ENCODE data around the gene SH3D19. TPM values are rescaled to one million over a fixed set of nuclear protein-coding genes. Genes with fewer than 3 reads are reported as not detected.

Gene SH3D19
- total RNA-seq, 1 donor from 2014 or later = 4.9 TPM

DNA sequence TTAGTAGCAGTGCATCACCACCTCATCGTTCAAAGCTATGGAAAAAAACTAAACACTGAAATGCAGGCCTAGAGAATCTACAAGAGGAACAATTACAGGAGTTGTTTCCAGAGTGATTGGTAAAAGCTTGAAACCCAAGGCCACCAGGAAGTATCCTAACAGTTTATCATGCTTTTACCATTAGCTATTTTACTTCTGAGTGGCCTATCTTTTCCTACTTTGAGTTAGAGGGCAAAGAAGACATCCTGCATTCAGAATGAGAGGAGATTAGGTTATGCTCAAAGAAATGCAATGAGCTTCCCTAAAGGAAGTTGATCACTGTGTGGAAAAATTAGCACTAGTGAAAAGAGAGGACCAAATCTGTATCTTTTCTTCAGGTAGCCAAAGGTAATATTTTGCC lies 118.2 kb downstream of the SH3D19 start:
- H3K36me3 Mint-ChIP-seq (ENCODE audit: unreplicated experiment) = no peaks in the 10 kb centered on the region
- H3K4me3 Mint-ChIP-seq (ENCODE audit: unreplicated experiment) = no peak overlapping the region
- H3K27me3 Mint-ChIP-seq (ENCODE audit: unreplicated experiment) = no peaks in the 10 kb centered on the region
- no peaks in the 10 kb centered on the region for H3K9me3 Mint-ChIP-seq (ENCODE audit: unreplicated experiment)
- H3K4me1 Mint-ChIP-seq (ENCODE audit: low read depth, unreplicated experiment) = no peaks in the 10 kb centered on the region
- DNase-seq = no peak
- TF ChIP-seq, protein P1, sequence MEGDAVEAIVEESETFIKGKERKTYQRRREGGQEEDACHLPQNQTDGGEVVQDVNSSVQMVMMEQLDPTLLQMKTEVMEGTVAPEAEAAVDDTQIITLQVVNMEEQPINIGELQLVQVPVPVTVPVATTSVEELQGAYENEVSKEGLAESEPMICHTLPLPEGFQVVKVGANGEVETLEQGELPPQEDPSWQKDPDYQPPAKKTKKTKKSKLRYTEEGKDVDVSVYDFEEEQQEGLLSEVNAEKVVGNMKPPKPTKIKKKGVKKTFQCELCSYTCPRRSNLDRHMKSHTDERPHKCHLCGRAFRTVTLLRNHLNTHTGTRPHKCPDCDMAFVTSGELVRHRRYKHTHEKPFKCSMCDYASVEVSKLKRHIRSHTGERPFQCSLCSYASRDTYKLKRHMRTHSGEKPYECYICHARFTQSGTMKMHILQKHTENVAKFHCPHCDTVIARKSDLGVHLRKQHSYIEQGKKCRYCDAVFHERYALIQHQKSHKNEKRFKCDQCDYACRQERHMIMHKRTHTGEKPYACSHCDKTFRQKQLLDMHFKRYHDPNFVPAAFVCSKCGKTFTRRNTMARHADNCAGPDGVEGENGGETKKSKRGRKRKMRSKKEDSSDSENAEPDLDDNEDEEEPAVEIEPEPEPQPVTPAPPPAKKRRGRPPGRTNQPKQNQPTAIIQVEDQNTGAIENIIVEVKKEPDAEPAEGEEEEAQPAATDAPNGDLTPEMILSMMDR (IDR thresholded peaks at IDR 0.05; ENCODE audit: partially characterized antibody, unreplicated experiment) = no peak
- H3K27ac Mint-ChIP-seq (ENCODE audit: unreplicated experiment) = no peak overlapping the region

DNA sequence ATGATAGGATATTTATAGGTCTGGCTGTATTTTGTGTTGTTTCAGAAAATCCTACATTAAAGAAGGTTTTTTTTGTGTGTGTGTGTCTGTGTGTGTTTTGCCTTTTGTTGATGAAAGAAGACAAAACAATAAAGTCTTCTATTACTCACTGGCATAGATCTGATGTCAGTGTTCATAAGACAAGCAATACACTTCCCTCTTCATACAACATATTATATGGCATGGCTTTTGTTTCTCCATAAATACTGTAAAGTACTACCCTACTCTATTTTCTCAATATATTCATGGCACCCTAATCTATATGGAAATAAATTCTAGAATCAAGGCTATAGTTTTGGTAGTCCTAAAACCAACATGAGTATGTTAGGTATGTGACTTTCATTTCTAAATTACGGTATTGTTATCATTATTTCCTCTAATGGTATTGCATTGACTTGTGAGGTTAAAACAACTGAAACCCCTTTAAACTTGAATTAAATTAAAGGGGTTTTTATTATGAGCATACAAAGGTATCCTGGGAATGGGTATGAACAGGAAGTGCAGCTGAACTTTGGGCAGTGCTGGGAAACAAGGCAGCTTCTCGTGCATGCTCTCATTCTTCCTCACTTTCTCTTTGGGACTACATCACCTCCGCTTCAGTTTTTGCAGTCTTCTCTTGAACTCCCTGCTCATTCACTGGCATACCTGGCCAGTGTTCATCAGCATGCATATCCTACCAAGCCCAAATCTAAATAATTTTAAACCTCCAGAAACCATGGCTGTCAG lies 119.0 kb downstream of the SH3D19 start:
- no peaks in the 10 kb centered on the region for H3K27me3 Mint-ChIP-seq (ENCODE audit: unreplicated experiment)
- TF ChIP-seq, protein P1 (IDR thresholded peaks at IDR 0.05; ENCODE audit: partially characterized antibody, unreplicated experiment) = no peak
- H3K36me3 Mint-ChIP-seq (ENCODE audit: unreplicated experiment) = no peaks in the 10 kb centered on the region
- H3K9me3 Mint-ChIP-seq (ENCODE audit: unreplicated experiment) = no peaks in the 10 kb centered on the region
- H3K27ac Mint-ChIP-seq (ENCODE audit: unreplicated experiment) = no peak overlapping the region
- DNase-seq = no peak
- H3K4me1 Mint-ChIP-seq (ENCODE audit: low read depth, unreplicated experiment) = no peaks in the 10 kb centered on the region
- H3K4me3 Mint-ChIP-seq (ENCODE audit: unreplicated experiment) = no peak overlapping the region

DNA sequence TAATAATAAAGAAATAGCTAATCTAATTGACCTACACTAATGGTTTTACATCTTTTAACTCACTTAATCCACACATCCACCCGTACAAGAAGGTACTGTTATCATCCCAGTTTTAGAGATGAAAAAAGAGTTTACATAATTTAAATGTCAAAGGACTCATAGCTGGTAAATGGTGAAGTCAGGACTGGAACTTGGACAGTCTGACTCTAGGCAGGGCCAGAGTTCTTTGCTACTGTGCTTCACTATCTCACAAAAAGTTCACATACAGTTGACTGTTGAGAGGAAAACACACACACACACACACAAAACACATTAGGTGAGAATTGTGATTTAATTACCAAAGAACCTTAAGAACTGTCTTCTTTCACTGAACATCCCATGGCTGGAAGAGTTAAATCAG lies 119.7 kb downstream of the SH3D19 start:
- Mint-ChIP-seq H3K4me1 (ENCODE audit: low read depth, unreplicated experiment) (no peaks in the 10 kb centered on the region), H3K36me3 (ENCODE audit: unreplicated experiment) (no peaks in the 10 kb centered on the region), H3K4me3 (ENCODE audit: unreplicated experiment) (no peak overlapping the region), H3K27me3 (ENCODE audit: unreplicated experiment) (no peaks in the 10 kb centered on the region), H3K9me3 (ENCODE audit: unreplicated experiment) (no peaks in the 10 kb centered on the region), H3K27ac (ENCODE audit: unreplicated experiment) (no peak overlapping the region)
- TF ChIP-seq, protein P1 (IDR thresholded peaks at IDR 0.05; ENCODE audit: partially characterized antibody, unreplicated experiment) = no peak
- DNase-seq = no peak

DNA sequence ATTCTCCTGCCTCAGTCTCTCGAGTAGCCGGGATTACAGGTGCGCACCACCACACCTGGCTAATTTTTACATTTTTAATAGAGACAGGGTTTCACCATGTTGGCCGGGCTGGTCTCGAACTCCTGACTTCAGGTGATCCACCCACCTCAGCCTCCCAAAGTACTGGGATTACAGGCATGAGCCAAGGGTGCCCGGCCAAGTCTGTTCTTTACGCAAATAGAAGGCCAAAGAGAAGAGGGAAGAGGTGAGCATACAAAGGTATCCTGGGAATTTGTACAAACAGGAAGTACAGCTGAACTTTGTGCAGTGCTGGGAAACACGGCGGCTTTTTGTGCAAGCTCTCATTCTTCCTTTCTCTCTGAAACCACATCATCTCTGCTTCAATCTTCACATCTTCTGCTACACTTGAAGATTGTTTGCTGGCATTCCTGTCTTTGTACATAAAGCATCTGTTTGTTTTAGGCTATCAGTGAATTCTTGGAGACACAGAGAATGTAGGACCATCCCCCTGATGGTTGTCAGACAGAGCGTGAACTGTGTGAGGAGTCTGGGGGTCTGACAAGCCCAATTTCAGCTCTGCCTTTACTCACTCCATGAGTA lies 120.4 kb downstream of the SH3D19 start:
- no peak overlapping the region for H3K27ac Mint-ChIP-seq (ENCODE audit: unreplicated experiment)
- no peak overlapping the region for H3K4me3 Mint-ChIP-seq (ENCODE audit: unreplicated experiment)
- H3K36me3 Mint-ChIP-seq (ENCODE audit: unreplicated experiment) = no peaks in the 10 kb centered on the region
- TF ChIP-seq, protein P1 (IDR thresholded peaks at IDR 0.05; ENCODE audit: partially characterized antibody, unreplicated experiment) = no peak
- no peak for DNase-seq
- H3K9me3 Mint-ChIP-seq (ENCODE audit: unreplicated experiment) = no peaks in the 10 kb centered on the region
- H3K27me3 Mint-ChIP-seq (ENCODE audit: unreplicated experiment) = no peaks in the 10 kb centered on the region
- H3K4me1 Mint-ChIP-seq (ENCODE audit: low read depth, unreplicated experiment) = no peaks in the 10 kb centered on the region

DNA sequence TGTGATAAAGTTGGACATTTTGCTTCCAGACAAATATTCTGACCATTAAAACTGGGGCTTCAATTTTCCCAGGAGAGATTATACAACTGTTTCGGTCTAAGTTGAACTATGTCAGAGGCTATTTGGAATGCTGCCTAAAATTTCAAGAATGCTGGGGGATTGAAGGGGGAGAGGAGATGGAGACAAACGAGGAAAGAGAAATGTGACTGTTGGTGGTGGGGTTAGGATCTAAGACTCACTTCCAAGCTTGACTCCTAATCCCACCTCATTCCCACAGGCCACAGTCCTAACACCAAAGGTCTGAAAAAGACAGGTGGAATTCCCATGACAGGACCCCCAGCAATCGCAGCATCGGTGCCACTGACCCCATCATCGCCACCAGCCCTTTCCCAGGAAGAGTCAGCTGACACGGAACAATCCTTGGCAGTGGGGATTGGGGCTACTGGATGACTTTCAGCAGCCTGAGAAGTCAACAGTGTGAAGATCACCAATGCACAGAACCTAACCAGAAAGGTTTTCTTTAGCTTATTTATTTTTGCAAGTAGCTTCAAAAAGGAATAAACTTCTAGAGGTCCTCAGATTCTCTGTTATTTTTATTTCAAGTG lies 122.5 kb downstream of the SH3D19 start:
- Mint-ChIP-seq H3K27me3 (ENCODE audit: unreplicated experiment) (no peaks in the 10 kb centered on the region), H3K27ac (ENCODE audit: unreplicated experiment) (no peak overlapping the region), H3K9me3 (ENCODE audit: unreplicated experiment) (peaks cover 1% of the 10 kb centered on the region), H3K4me3 (ENCODE audit: unreplicated experiment) (no peak overlapping the region), H3K36me3 (ENCODE audit: unreplicated experiment) (no peaks in the 10 kb centered on the region), H3K4me1 (ENCODE audit: low read depth, unreplicated experiment) (no peaks in the 10 kb centered on the region)
- TF ChIP-seq, protein P1 (IDR thresholded peaks at IDR 0.05; ENCODE audit: partially characterized antibody, unreplicated experiment) = no peak
- no peak for DNase-seq

All from glutamatergic neuron (in vitro differentiated cells).